K562 (cell line): ENCODE results near the gene PCSK6. TPM values are rescaled to one million over a fixed set of nuclear protein-coding genes. Genes with fewer than 3 reads are reported as not detected.

Experiments
- CHD2 ChIP-seq: IDR thresholded peaks from 2 replicates; pipeline ENCODE4 v1.6.1; 2011; ENCODE audit warnings: low read depth, low read length
- CHD4 ChIP-seq: fragments of 200-600 bp; sonication (generic); IDR thresholded peaks from 3 replicates; pipeline ENCODE4 v1.6.1; 2012; ENCODE audit warnings: low read depth, mild to moderate bottlenecking, mixed read lengths, low read length, inconsistent platforms; ENCODE audit not compliant: insufficient read depth, insufficient replicate concordance, poor library complexity, severe bottlenecking
- KAT7 ChIP-seq: sonication (generic); formaldehyde crosslinking; IDR thresholded peaks from 2 replicates; pipeline ENCODE4 v1.8.0; 2022; ENCODE audit warnings: missing genetic modification reagents, mild to moderate bottlenecking, borderline replicate concordance
- KAT8 ChIP-seq: fragments of 450-650 bp; IDR thresholded peaks from 2 replicates; pipeline ENCODE4 v1.6.1; 2016; ENCODE audit warnings: low read depth, mild to moderate bottlenecking
- KLF13 ChIP-seq: fragments of 450-650 bp; IDR thresholded peaks from 2 replicates; pipeline ENCODE4 v1.6.1; 2016; ENCODE audit warnings: missing genetic modification characterization, low read depth, mild to moderate bottlenecking, missing compliant biosample characterization, moderate library complexity, borderline replicate concordance
- KLF16 ChIP-seq: IDR thresholded peaks from 2 replicates; pipeline ENCODE4 v1.6.1; 2016; ENCODE audit warnings: antibody characterized with exemption
- MEF2D ChIP-seq: conservative IDR thresholded peaks from 2 replicates; pipeline ENCODE4 v1.6.1; 2016; ENCODE audit warnings: low read depth, missing genetic modification characterization, missing compliant biosample characterization
- MEIS2 ChIP-seq: fragments of 450-650 bp; IDR thresholded peaks from 2 replicates; pipeline ENCODE4 v1.6.1; 2014; ENCODE audit warnings: mild to moderate bottlenecking; ENCODE audit not compliant: partially characterized antibody
- NELFE ChIP-seq: IDR thresholded peaks from 2 replicates; pipeline ENCODE4 v1.6.1; 2011; ENCODE audit warnings: mild to moderate bottlenecking; ENCODE audit not compliant: insufficient read depth, insufficient read length
- RBM14 ChIP-seq: fragments of 200-400 bp; formaldehyde crosslinking; IDR thresholded peaks from 2 replicates; pipeline ENCODE4 v1.6.1; 2018; ENCODE audit warnings: low read depth, mild to moderate bottlenecking, low read length, moderate library complexity, borderline replicate concordance; ENCODE audit not compliant: insufficient read depth
- RBM39 ChIP-seq: fragments of 200-400 bp; formaldehyde crosslinking; optimal IDR thresholded peaks from 2 replicates; pipeline ENCODE3; 2018; ENCODE audit warnings: low read depth, low read length
- RFX5 ChIP-seq: IDR thresholded peaks from 2 replicates; pipeline ENCODE4 v1.6.1; 2011; ENCODE audit warnings: low read depth, mild to moderate bottlenecking, improper control_type of control experiment, low read length
- SRF ChIP-seq, 2 experiments: fragments of 250-450, 450-650 bp in 1 of 2; sonication (Bioruptor Pico) in 1 of 2; sonication (generic) in 1 of 2; formaldehyde crosslinking; IDR thresholded peaks; 2 replicates each; pipeline versions ENCODE4 v1.5.0 to v1.5.1; 2020 to 2022; ENCODE audit warnings: mild to moderate bottlenecking in 1 of 2, missing genetic modification reagents in 1 of 2
- SRSF1 ChIP-seq: fragments of 200-400 bp; formaldehyde crosslinking; IDR thresholded peaks from 2 replicates; pipeline ENCODE4 v1.6.1; 2017; ENCODE audit warnings: mild to moderate bottlenecking, low read depth, low read length, moderate library complexity
- STAT5B ChIP-seq: fragments of 250-450 bp; sonication (Bioruptor Pico); IDR thresholded peaks from 2 replicates; pipeline ENCODE4 v1.8.0; 2021; ENCODE audit warnings: mild to moderate bottlenecking, inconsistent platforms
- TAF9B ChIP-seq: fragments of 450-650 bp; IDR thresholded peaks from 2 replicates; pipeline ENCODE4 v1.6.1; 2018; ENCODE audit warnings: mild to moderate bottlenecking; ENCODE audit not compliant: partially characterized antibody
- ZNF140 ChIP-seq: fragments of 250-450 bp; sonication (Bioruptor Pico); IDR thresholded peaks from 2 replicates; pipeline ENCODE4 v1.8.0; 2021; ENCODE audit warnings: moderate library complexity, mild to moderate bottlenecking, inconsistent platforms
- ZNF212 ChIP-seq: fragments of 450-650 bp; formaldehyde crosslinking; IDR thresholded peaks from 2 replicates; pipeline ENCODE4 v1.4.0; 2020; ENCODE audit warnings: mild to moderate bottlenecking
- ZNF277 ChIP-seq: fragments of 250-450 bp; sonication (Bioruptor Pico); IDR thresholded peaks from 2 replicates; pipeline ENCODE4 v1.8.0; 2022; ENCODE audit warnings: inconsistent platforms, mild to moderate bottlenecking, moderate library complexity, borderline replicate concordance
- polyA plus RNA-seq, 8 experiments: library from polyadenylated mRNA; depleted of rRNA in 4 of 8; stranded (reverse) in 5 of 8; unstranded in 3 of 8; fragments of >200 nt; fragmentation: Nextera tagmentation in 2 of 8; fragmentation: Illumina TruSeq in 1 of 8; extraction: Ambion mirVana in 2 of 8; extraction: Trizol in 1 of 8; gene quantifications; 2 replicates each; pipeline versions ENCODE4 v1.2.1 to v1.2.3, GENCODE V29; 2011 to 2014; ENCODE audit warnings: inconsistent platforms in 1 of 8, missing spikeins in 1 of 8
- total RNA-seq, 7 experiments: library from RNA; depleted of rRNA in 6 of 7; stranded (reverse); fragments of >200 nt in 6 of 7; fragmentation: Illumina TruSeq in 2 of 7; extraction: Trizol in 2 of 7; gene quantifications; 2 replicates each; pipeline versions ENCODE4 v1.2.1 to v1.2.3, GENCODE V29; 2011 to 2021; ENCODE audit warnings: low replicate concordance in 1 of 7
- TF ChIP-seq, protein P1 (sequence below): sonication (generic); formaldehyde crosslinking; IDR thresholded peaks from 2 replicates; pipeline ENCODE4 v1.9.0; 2022; ENCODE audit warnings: mild to moderate bottlenecking, missing genetic modification reagents
- TF ChIP-seq, protein P2 (sequence below): fragments of 450-650 bp; formaldehyde crosslinking; IDR thresholded peaks from 2 replicates; pipeline ENCODE4 v1.4.0; 2020; ENCODE audit warnings: mild to moderate bottlenecking, moderate library complexity
- TF ChIP-seq, protein P3 (sequence below): sonication (generic); formaldehyde crosslinking; IDR thresholded peaks from 2 replicates; pipeline ENCODE4 v1.8.1; 2023; ENCODE audit warnings: mild to moderate bottlenecking, missing genetic modification reagents

PCSK6 gene
- total and polyA plus RNA-seq, 9 of the 15 experiments (the other 6 are each of a cell fraction or from before 2014, with no cell fraction given), result 2.2 to 32.6 (median 14.5) TPM

DNA sequence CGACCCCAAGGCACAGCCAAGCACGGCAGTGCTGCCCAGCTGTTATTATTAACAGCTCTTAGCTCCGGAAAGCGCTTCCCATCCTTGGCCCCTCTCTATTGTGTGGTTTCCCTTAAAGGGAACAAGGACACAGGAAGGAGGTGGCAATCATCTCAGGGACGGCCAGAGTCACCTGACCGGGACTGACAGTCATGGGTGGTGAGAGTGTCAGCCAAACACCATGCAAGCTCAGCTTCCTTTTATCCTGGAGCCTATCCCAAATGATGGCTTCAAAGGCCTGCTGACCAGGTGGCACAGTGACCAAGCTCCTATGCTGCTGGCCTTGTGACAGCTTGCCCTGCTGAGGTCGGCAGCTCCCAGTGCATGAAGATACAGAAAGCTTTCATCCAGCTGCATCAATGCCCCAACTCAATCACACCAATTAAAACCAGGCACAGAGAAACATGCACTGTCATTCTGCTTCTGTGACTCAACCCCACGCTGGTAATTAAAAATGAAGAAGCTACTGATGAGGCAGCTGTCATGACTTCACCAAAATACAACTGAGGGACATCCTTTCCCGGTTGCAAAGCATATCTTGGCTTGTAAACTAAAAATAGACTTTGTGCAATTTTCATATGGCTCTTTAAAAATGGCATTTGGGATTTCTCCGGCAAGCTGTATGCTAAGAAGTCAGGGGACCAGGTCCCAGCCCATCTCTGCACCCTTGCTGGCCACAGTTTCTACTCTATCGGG lies 34.0 kb downstream of the PCSK6 start (continued):
- TF ChIP-seq ZNF277, result no peak
- TF ChIP-seq, protein P1, sequence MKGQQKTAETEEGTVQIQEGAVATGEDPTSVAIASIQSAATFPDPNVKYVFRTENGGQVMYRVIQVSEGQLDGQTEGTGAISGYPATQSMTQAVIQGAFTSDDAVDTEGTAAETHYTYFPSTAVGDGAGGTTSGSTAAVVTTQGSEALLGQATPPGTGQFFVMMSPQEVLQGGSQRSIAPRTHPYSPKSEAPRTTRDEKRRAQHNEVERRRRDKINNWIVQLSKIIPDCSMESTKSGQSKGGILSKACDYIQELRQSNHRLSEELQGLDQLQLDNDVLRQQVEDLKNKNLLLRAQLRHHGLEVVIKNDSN (CRISPR knock-in tag), result peak; percentile 64
- peak; percentile 71; the same call in 1 of the 2 replicates for TF ChIP-seq MEF2D (tag)
- no peak for TF ChIP-seq KLF13 (tag)
- TF ChIP-seq STAT5B, result no peak
- no peak for TF ChIP-seq RFX5
- no peak for TF ChIP-seq KLF16
- no peak for TF ChIP-seq ZNF140 (CRISPR knock-in tag)
- TF ChIP-seq NELFE, result no peak
- no peak; the same call in 1 of the 2 replicates for TF ChIP-seq KAT7 (CRISPR knock-in tag)
- no peak for TF ChIP-seq RBM14
- TF ChIP-seq, protein P2, sequence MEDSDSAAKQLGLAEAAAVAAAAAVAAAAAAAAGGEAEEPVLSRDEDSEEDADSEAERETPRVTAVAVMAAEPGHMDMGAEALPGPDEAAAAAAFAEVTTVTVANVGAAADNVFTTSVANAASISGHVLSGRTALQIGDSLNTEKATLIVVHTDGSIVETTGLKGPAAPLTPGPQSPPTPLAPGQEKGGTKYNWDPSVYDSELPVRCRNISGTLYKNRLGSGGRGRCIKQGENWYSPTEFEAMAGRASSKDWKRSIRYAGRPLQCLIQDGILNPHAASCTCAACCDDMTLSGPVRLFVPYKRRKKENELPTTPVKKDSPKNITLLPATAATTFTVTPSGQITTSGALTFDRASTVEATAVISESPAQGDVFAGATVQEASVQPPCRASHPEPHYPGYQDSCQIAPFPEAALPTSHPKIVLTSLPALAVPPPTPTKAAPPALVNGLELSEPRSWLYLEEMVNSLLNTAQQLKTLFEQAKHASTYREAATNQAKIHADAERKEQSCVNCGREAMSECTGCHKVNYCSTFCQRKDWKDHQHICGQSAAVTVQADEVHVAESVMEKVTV (CRISPR knock-in tag), result no peak
- TF ChIP-seq CHD2, result no peak
- no peak for TF ChIP-seq SRF (CRISPR knock-in tag; IDR thresholded peaks at IDR 0.05)
- TF ChIP-seq CHD4, result no peak
- TF ChIP-seq KAT8, result no peak
- peak; percentile 62 for TF ChIP-seq TAF9B
- no peak for TF ChIP-seq RBM39
- TF ChIP-seq ZNF212 (CRISPR knock-in tag), result no peak
- TF ChIP-seq, protein P3, sequence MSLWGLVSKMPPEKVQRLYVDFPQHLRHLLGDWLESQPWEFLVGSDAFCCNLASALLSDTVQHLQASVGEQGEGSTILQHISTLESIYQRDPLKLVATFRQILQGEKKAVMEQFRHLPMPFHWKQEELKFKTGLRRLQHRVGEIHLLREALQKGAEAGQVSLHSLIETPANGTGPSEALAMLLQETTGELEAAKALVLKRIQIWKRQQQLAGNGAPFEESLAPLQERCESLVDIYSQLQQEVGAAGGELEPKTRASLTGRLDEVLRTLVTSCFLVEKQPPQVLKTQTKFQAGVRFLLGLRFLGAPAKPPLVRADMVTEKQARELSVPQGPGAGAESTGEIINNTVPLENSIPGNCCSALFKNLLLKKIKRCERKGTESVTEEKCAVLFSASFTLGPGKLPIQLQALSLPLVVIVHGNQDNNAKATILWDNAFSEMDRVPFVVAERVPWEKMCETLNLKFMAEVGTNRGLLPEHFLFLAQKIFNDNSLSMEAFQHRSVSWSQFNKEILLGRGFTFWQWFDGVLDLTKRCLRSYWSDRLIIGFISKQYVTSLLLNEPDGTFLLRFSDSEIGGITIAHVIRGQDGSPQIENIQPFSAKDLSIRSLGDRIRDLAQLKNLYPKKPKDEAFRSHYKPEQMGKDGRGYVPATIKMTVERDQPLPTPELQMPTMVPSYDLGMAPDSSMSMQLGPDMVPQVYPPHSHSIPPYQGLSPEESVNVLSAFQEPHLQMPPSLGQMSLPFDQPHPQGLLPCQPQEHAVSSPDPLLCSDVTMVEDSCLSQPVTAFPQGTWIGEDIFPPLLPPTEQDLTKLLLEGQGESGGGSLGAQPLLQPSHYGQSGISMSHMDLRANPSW (CRISPR knock-in tag), result no peak
- peak; percentile 62 for TF ChIP-seq MEIS2
- no peak for TF ChIP-seq SRSF1
